Testis (tissue), 3 donors: Measurements from ENCODE around the gene ZNF865. TPM values are rescaled to one million over a fixed set of nuclear protein-coding genes. Genes with fewer than 3 reads are reported as not detected.

Experiments
- DNase-seq: peaks from one replicate; pipeline ENCODE4 v3.0.0-alpha.2; 2019
- H3K27ac ChIP-seq, 2 donors: fragments of 200-600 bp; sonication (generic); one replicate each; pipeline ENCODE4 v1.5.1; 2019
- H3K27me3 ChIP-seq: fragments of 200-600 bp; sonication (generic); one replicate; pipeline ENCODE4 v1.5.1; 2019
- H3K36me3 ChIP-seq: fragments of 200-600 bp; sonication (generic); one replicate; pipeline ENCODE4 v1.5.1; 2017; ENCODE audit warnings: low read depth; ENCODE audit errors: missing control alignments
- H3K4me1 ChIP-seq: fragments of 200-600 bp; sonication (generic); one replicate; pipeline ENCODE4 v1.5.1; 2019
- H3K4me3 ChIP-seq, 2 donors: fragments of 200-600 bp; sonication (generic); one replicate each; pipeline ENCODE4 v1.5.1; 2017 to 2019
- H3K9me3 ChIP-seq: fragments of 200-600 bp; sonication (generic); one replicate; pipeline ENCODE4 v1.5.1; 2017
- CTCF ChIP-seq, 3 experiments: fragments of 450-650 bp in 2 of 3; fragments of 200-600 bp in 1 of 3; sonication (generic) in 1 of 3; IDR thresholded peaks; one replicate each; pipeline ENCODE4 v1.5.1; 2016 to 2019; ENCODE audit warnings: antibody characterized with exemption in 3 of 3, mild to moderate bottlenecking in 2 of 3, moderate library complexity in 1 of 3
- POLR2A ChIP-seq: fragments of 450-650 bp; IDR thresholded peaks from one replicate; pipeline ENCODE4 v1.6.1; 2017; ENCODE audit warnings: antibody characterized with exemption, mild to moderate bottlenecking, moderate library complexity
- WGBS, 2 donors: methylation state at CpG; one replicate each; pipeline ENCODE4 v1.1.5; 2018; 5-methylcytosine and 5-hydroxymethylcytosine counted together
- intact Hi-C: fragments of 100-400 bp; cut with DNase I; formaldehyde crosslinking; loops from one replicate; pipeline ENCODE4 v1.15.1; 2023; ENCODE audit warnings: low total_unique reads
- polyA plus RNA-seq: library from polyadenylated mRNA; stranded (reverse); fragments of 350-450 nt; fragmentation: Illumina TruSeq; extraction: RNeasy Lipid Tissue Mini Kit (QIAGEN cat#74804); gene quantifications from one replicate; pipeline ENCODE4 v1.2.3, GENCODE V29; 2014; ENCODE audit warnings: low read depth, low replicate concordance; ENCODE audit not compliant: insufficient read depth
- total RNA-seq, 2 donors: library from RNA; depleted of rRNA; stranded (reverse); fragments of >200 nt; gene quantifications; one replicate each; pipeline ENCODE4 v1.2.3, GENCODE V29; 2016

ZNF865 gene
- total and polyA plus RNA-seq, 3 donors from 2014 or later: 4.7 to 14.5 (median 12.2) TPM

- DNase-seq: no peak
- Histone ChIP-seq H3K4me3 (no peak overlapping the region), H3K27ac (no peak overlapping the region), H3K4me1 (peaks cover 7% of the 10 kb centered on the region), H3K27me3 (no peaks in the 10 kb centered on the region), H3K9me3 (no peaks in the 10 kb centered on the region), H3K36me3 (no peaks in the 10 kb centered on the region)
- WGBS, 2 donors: 62 to 64% methylated on average over 9 of the region's 9 CpGs
- intact Hi-C loops: no loop called here
- TF ChIP-seq CTCF (IDR thresholded peaks at IDR 0.05) (no peak), POLR2A (no peak)
Observed at GRCh38 chr19:55598034-55598433, 7.4 kb upstream of the ZNF865 start.

GRCh38 chr19:55598719-55599467 lies 6.6 kb upstream of the ZNF865 start:
- no peaks in the 10 kb centered on the region for H3K27me3 ChIP-seq
- H3K27ac ChIP-seq: peak overlapping the region; percentile 95 to 99
- H3K4me1 ChIP-seq: peaks cover 7% of the 10 kb centered on the region
- H3K9me3 ChIP-seq: no peaks in the 10 kb centered on the region
- no peaks in the 10 kb centered on the region for H3K36me3 ChIP-seq
- H3K4me3 ChIP-seq: peak overlapping the region; percentile 69 to 88
- 6 to 9% methylated on average over 17 to 26 of the region's 26 CpGs for WGBS, 2 donors
- DNase-seq: peak; percentile 95
- no peak for TF ChIP-seq POLR2A
- no peak for TF ChIP-seq CTCF (IDR thresholded peaks at IDR 0.05)
- intact Hi-C loops: no loop called here

GRCh38 chr19:55599468-55599841 lies 6.0 kb upstream of the ZNF865 start, which contains the start of gene FIZ1:
Gene FIZ1, minus strand, starts transcription at chr19:55599517. Its CDS starts 1,652 bp downstream, at chr19:55597865.
- intact Hi-C loops: no loop called here

GRCh38 chr19:55599842-55600661 lies 5.4 kb upstream of the ZNF865 start, which contains the start of gene ZNF524:
Gene ZNF524, plus strand, starts transcription at chr19:55600288. Its CDS starts 1,825 bp downstream, at chr19:55602113.
- 0 to 1% methylated on average over 10 to 75 of the region's 97 CpGs for WGBS, 2 donors
- Histone ChIP-seq H3K4me1 (peaks cover 7% of the 10 kb centered on the region), H3K27ac (peak within 1 kb of the TSS; percentile 95 to 99), H3K9me3 (no peaks in the 10 kb centered on the region), H3K36me3 (no peaks in the 10 kb centered on the region), H3K4me3 (peak within 1 kb of the TSS; percentile 69 to 88), H3K27me3 (no peaks in the 10 kb centered on the region)
- TF ChIP-seq POLR2A (no peak), CTCF (IDR thresholded peaks at IDR 0.05) (peak in 1 of 3 experiments; percentile 10)
- peak; percentile 92 for DNase-seq
- intact Hi-C loops: loop anchor here (10.0 kb wide), 1 partner anchor 85 kb away; no protein-coding TSS in a partner anchor

More at GRCh38 chr19:55599468-55599841, 6.0 kb upstream of the ZNF865 start, which contains the start of gene FIZ1:
- no peaks in the 10 kb centered on the region for H3K36me3 ChIP-seq
- peaks cover 7% of the 10 kb centered on the region for H3K4me1 ChIP-seq
- 1% methylated on average over 23 of the region's 23 CpGs for WGBS, 2 donors
- TF ChIP-seq CTCF (IDR thresholded peaks at IDR 0.05): no peak
- no peak for TF ChIP-seq POLR2A
- no peaks in the 10 kb centered on the region for H3K9me3 ChIP-seq
- peak within 1 kb of the TSS; percentile 95 to 99 for H3K27ac ChIP-seq
- DNase-seq: peak; percentile 99
- peak within 1 kb of the TSS; percentile 69 to 88 for H3K4me3 ChIP-seq
- no peaks in the 10 kb centered on the region for H3K27me3 ChIP-seq
